ENCODE results near the gene FBXL16.

The FBXL16 gene

GRCh38 chr16:725463-726187 is 20.0 kb upstream of the FBXL16 start:
- Histone ChIP-seq H2BK15ac (replicated peaks; ENCODE audit: low read depth) (no peak overlapping the region), H2BK5ac (ENCODE audit: low read length) (no peak overlapping the region), H3K56ac (ENCODE audit: low read length) (no peak overlapping the region), H2AK5ac (ENCODE audit: low read length) (no peak overlapping the region), H2BK120ac (ENCODE audit: low read depth, low read length) (no peak overlapping the region), H4K5ac (ENCODE audit: low read length) (no peak overlapping the region), H3K79me2 (ENCODE audit: control insufficient read depth, insufficient read depth, low read length) (no peaks in the 10 kb centered on the region), H3K27me3 (ENCODE audit: insufficient read depth, low read length, poor library complexity) (no peaks in the 10 kb centered on the region), H3K27ac (ENCODE audit: low read depth, low read length) (no peak overlapping the region), H3K4me1 (ENCODE audit: control insufficient read depth, low read depth, low read length) (no peaks in the 10 kb centered on the region), H3K18ac (ENCODE audit: low read length) (no peak overlapping the region), H3K9ac (ENCODE audit: low read length) (no peak overlapping the region), H3K4me3 (ENCODE audit: low read length) (no peak overlapping the region), H3K4me2 (ENCODE audit: low read length) (no peak overlapping the region), H3K79me1 (ENCODE audit: low read length) (no peaks in the 10 kb centered on the region), H4K8ac (ENCODE audit: low read depth, low read length) (no peak overlapping the region), H3K36me3 (ENCODE audit: control insufficient read depth, insufficient read depth, low read length) (no peaks in the 10 kb centered on the region), H3K23ac (ENCODE audit: low read length) (no peak overlapping the region), H3K4ac (ENCODE audit: low read depth, low read length) (no peak overlapping the region)
- no peak for DNase-seq
- no CpG with 5 or more reads among the region's 23 CpGs for WGBS (ENCODE audit: extremely low coverage, insufficient coverage, low lambda C conversion rate)

- no peak for DNase-seq
- H3K27me3 ChIP-seq (ENCODE audit: insufficient read depth, low read length, poor library complexity): no peaks in the 10 kb centered on the region
- H3K27ac ChIP-seq (ENCODE audit: low read depth, low read length): no peak overlapping the region
- H3K4me1 ChIP-seq (ENCODE audit: control insufficient read depth, low read depth, low read length): peaks cover 3% of the 10 kb centered on the region
- H2BK120ac ChIP-seq (ENCODE audit: low read depth, low read length): no peak overlapping the region
- H3K79me2 ChIP-seq (ENCODE audit: control insufficient read depth, insufficient read depth, low read length): no peaks in the 10 kb centered on the region
- no peak overlapping the region for H4K5ac ChIP-seq (ENCODE audit: low read length)
- H3K4ac ChIP-seq (ENCODE audit: low read depth, low read length): no peak overlapping the region
- no peaks in the 10 kb centered on the region for H3K36me3 ChIP-seq (ENCODE audit: control insufficient read depth, insufficient read depth, low read length)
- no peak overlapping the region for H2BK5ac ChIP-seq (ENCODE audit: low read length)
- H4K8ac ChIP-seq (ENCODE audit: low read depth, low read length): no peak overlapping the region
- H3K4me2 ChIP-seq (ENCODE audit: low read length): no peak overlapping the region
- no peak overlapping the region for H3K9ac ChIP-seq (ENCODE audit: low read length)
- no CpG with 5 or more reads among the region's 7 CpGs for WGBS (ENCODE audit: extremely low coverage, insufficient coverage, low lambda C conversion rate)
- H3K23ac ChIP-seq (ENCODE audit: low read length): no peak overlapping the region
- no peak overlapping the region for H2BK15ac ChIP-seq (replicated peaks; ENCODE audit: low read depth)
- H3K79me1 ChIP-seq (ENCODE audit: low read length): no peaks in the 10 kb centered on the region
- H3K56ac ChIP-seq (ENCODE audit: low read length): no peak overlapping the region
- no peak overlapping the region for H3K4me3 ChIP-seq (ENCODE audit: low read length)
- H3K18ac ChIP-seq (ENCODE audit: low read length): no peak overlapping the region
- H2AK5ac ChIP-seq (ENCODE audit: low read length): no peak overlapping the region
Measured at GRCh38 chr16:725041-725376, 19.4 kb upstream of the FBXL16 start.

- Histone ChIP-seq H3K79me1 (ENCODE audit: low read length) (no peaks in the 10 kb centered on the region), H4K5ac (ENCODE audit: low read length) (no peak overlapping the region), H3K4me2 (ENCODE audit: low read length) (no peak overlapping the region), H4K8ac (ENCODE audit: low read depth, low read length) (no peak overlapping the region), H3K27ac (ENCODE audit: low read depth, low read length) (no peak overlapping the region), H3K36me3 (ENCODE audit: control insufficient read depth, insufficient read depth, low read length) (no peaks in the 10 kb centered on the region), H3K4me1 (ENCODE audit: control insufficient read depth, low read depth, low read length) (peaks cover 4% of the 10 kb centered on the region), H3K4ac (ENCODE audit: low read depth, low read length) (no peak overlapping the region), H3K9ac (ENCODE audit: low read length) (no peak overlapping the region), H3K56ac (ENCODE audit: low read length) (no peak overlapping the region), H3K23ac (ENCODE audit: low read length) (no peak overlapping the region), H2BK120ac (ENCODE audit: low read depth, low read length) (no peak overlapping the region), H3K4me3 (ENCODE audit: low read length) (no peak overlapping the region), H2BK15ac (replicated peaks; ENCODE audit: low read depth) (no peak overlapping the region), H2AK5ac (ENCODE audit: low read length) (no peak overlapping the region), H2BK5ac (ENCODE audit: low read length) (no peak overlapping the region), H3K27me3 (ENCODE audit: insufficient read depth, low read length, poor library complexity) (no peaks in the 10 kb centered on the region), H3K79me2 (ENCODE audit: control insufficient read depth, insufficient read depth, low read length) (no peaks in the 10 kb centered on the region), H3K18ac (ENCODE audit: low read length) (no peak overlapping the region)
- DNase-seq: no peak
- no CpG with 5 or more reads among the region's 29 CpGs for WGBS (ENCODE audit: extremely low coverage, insufficient coverage, low lambda C conversion rate)
Measured at GRCh38 chr16:724188-725040, 18.8 kb upstream of the FBXL16 start.

GRCh38 chr16:723695-724094 is 18.1 kb upstream of the FBXL16 start:
- H3K9ac ChIP-seq (ENCODE audit: low read length): no peak overlapping the region
- H3K4ac ChIP-seq (ENCODE audit: low read depth, low read length): no peak overlapping the region
- no peaks in the 10 kb centered on the region for H3K36me3 ChIP-seq (ENCODE audit: control insufficient read depth, insufficient read depth, low read length)
- H2AK5ac ChIP-seq (ENCODE audit: low read length): no peak overlapping the region
- H3K56ac ChIP-seq (ENCODE audit: low read length): no peak overlapping the region
- H3K18ac ChIP-seq (ENCODE audit: low read length): no peak overlapping the region
- no peaks in the 10 kb centered on the region for H3K79me1 ChIP-seq (ENCODE audit: low read length)
- H2BK15ac ChIP-seq (replicated peaks; ENCODE audit: low read depth): no peak overlapping the region
- no peak for DNase-seq
- no peak overlapping the region for H3K27ac ChIP-seq (ENCODE audit: low read depth, low read length)
- no peak overlapping the region for H2BK120ac ChIP-seq (ENCODE audit: low read depth, low read length)
- no peak overlapping the region for H2BK5ac ChIP-seq (ENCODE audit: low read length)
- WGBS (ENCODE audit: extremely low coverage, insufficient coverage, low lambda C conversion rate): no CpG with 5 or more reads among the region's 9 CpGs
- no peaks in the 10 kb centered on the region for H3K27me3 ChIP-seq (ENCODE audit: insufficient read depth, low read length, poor library complexity)
- no peak overlapping the region for H3K4me2 ChIP-seq (ENCODE audit: low read length)
- H4K5ac ChIP-seq (ENCODE audit: low read length): no peak overlapping the region
- H4K8ac ChIP-seq (ENCODE audit: low read depth, low read length): no peak overlapping the region
- H3K4me3 ChIP-seq (ENCODE audit: low read length): no peak overlapping the region
- H3K4me1 ChIP-seq (ENCODE audit: control insufficient read depth, low read depth, low read length): peaks cover 4% of the 10 kb centered on the region
- no peaks in the 10 kb centered on the region for H3K79me2 ChIP-seq (ENCODE audit: control insufficient read depth, insufficient read depth, low read length)
- H3K23ac ChIP-seq (ENCODE audit: low read length): no peak overlapping the region

- Histone ChIP-seq H3K56ac (ENCODE audit: low read length) (no peak overlapping the region), H3K23ac (ENCODE audit: low read length) (no peak overlapping the region)
Measured at GRCh38 chr16:722835-723633, 17.4 kb upstream of the FBXL16 start.

More at GRCh38 chr16:722835-723633, 17.4 kb upstream of the FBXL16 start:
- Histone ChIP-seq H4K8ac (ENCODE audit: low read depth, low read length) (no peak overlapping the region), H3K27me3 (ENCODE audit: insufficient read depth, low read length, poor library complexity) (no peaks in the 10 kb centered on the region), H3K4me3 (ENCODE audit: low read length) (no peak overlapping the region), H2BK120ac (ENCODE audit: low read depth, low read length) (no peak overlapping the region), H3K9ac (ENCODE audit: low read length) (no peak overlapping the region), H3K27ac (ENCODE audit: low read depth, low read length) (no peak overlapping the region), H3K4me2 (ENCODE audit: low read length) (no peak overlapping the region), H2BK15ac (replicated peaks; ENCODE audit: low read depth) (no peak overlapping the region), H4K5ac (ENCODE audit: low read length) (no peak overlapping the region), H3K18ac (ENCODE audit: low read length) (no peak overlapping the region), H3K36me3 (ENCODE audit: control insufficient read depth, insufficient read depth, low read length) (no peaks in the 10 kb centered on the region), H3K79me1 (ENCODE audit: low read length) (no peaks in the 10 kb centered on the region), H3K4me1 (ENCODE audit: control insufficient read depth, low read depth, low read length) (peaks cover 4% of the 10 kb centered on the region), H3K4ac (ENCODE audit: low read depth, low read length) (no peak overlapping the region), H2BK5ac (ENCODE audit: low read length) (no peak overlapping the region), H3K79me2 (ENCODE audit: control insufficient read depth, insufficient read depth, low read length) (no peaks in the 10 kb centered on the region), H2AK5ac (ENCODE audit: low read length) (no peak overlapping the region)
- WGBS (ENCODE audit: extremely low coverage, insufficient coverage, low lambda C conversion rate): no CpG with 5 or more reads among the region's 24 CpGs
- DNase-seq: no peak

Data from mesendoderm (in vitro differentiated cells).